Psoas muscle (tissue), 8 donors: ENCODE results near the gene MARK4. TPM values are rescaled to one million over a fixed set of nuclear protein-coding genes. Genes with fewer than 3 reads are reported as not detected.
"Not testable (repeated sequence)": the region's sequence is repeated elsewhere in the genome, so short reads cannot be mapped to it uniquely, and the experiment has no call there.

Source experiments
- ATAC-seq, 4 donors: fragments of 200-7000 bp; cut with Tn5 transposase; one replicate each; pipeline ENCODE4 v1.9.1; 2020; ENCODE audit warnings: moderate library complexity in 3 of 4, mild to moderate bottlenecking in 2 of 4
- DNase-seq, 2 donors: peaks; one replicate each; pipeline ENCODE4 v3.0.0-alpha.2; 2020
- H3K27ac ChIP-seq: fragments of 200-600 bp; one replicate; pipeline ENCODE4 v1.8.0; 2022
- H3K27me3 ChIP-seq, 3 donors: fragments of 200-600 bp in 1 of 3; one replicate each; pipeline versions ENCODE4 v1.6.1 to v1.8.0; 2013 to 2022; ENCODE audit warnings: low read length in 2 of 3, mild to moderate bottlenecking in 2 of 3, moderate library complexity in 1 of 3; ENCODE audit not compliant: insufficient read depth in 3 of 3
- H3K36me3 ChIP-seq, 2 donors: fragments of 200-600 bp in 1 of 2; one replicate each; pipeline versions ENCODE4 v1.6.1 to v1.8.0; 2013 to 2022; ENCODE audit warnings: low read depth in 1 of 2, mild to moderate bottlenecking in 1 of 2, moderate library complexity in 1 of 2; ENCODE audit not compliant: insufficient read depth in 1 of 2
- H3K4me1 ChIP-seq: fragments of 200-600 bp; one replicate; pipeline ENCODE4 v1.8.0; 2022
- H3K4me3 ChIP-seq: fragments of 200-600 bp; one replicate; pipeline ENCODE4 v1.8.0; 2022; ENCODE audit warnings: mild to moderate bottlenecking
- H3K9me3 ChIP-seq: fragments of 200-600 bp; one replicate; pipeline ENCODE4 v1.8.0; 2022
- WGBS, 3 donors: extraction: QIAGEN DNeasy Blood & Tissue Kit; methylation state at CpG; one replicate each; pipeline versions ENCODE4 v1.1.6 to v1.1.7; 2013; 5-methylcytosine and 5-hydroxymethylcytosine counted together
- intact Hi-C, 2 donors: fragments of 100-400 bp; cut with DNase I; formaldehyde crosslinking; loops; one replicate each; pipeline versions ENCODE4 v1.11.0 to v1.14.2; 2022
- polyA plus RNA-seq, 3 donors: library from polyadenylated mRNA; stranded (reverse); fragments of 200-250 nt; gene quantifications; one replicate each; pipeline ENCODE4 v1.2.3, GENCODE V29; 2013
- total RNA-seq, 4 donors: library from RNA; stranded (reverse); fragmentation: NEBNext Ultra II Directional in 2 of 4; extraction: Animal tissue kit (Norgen Biotek cat#: 25700) in 2 of 4; gene quantifications; one replicate each; pipeline versions ENCODE4 v1.2.1 to v1.2.4, GENCODE V29; 2021 to 2023
- TF ChIP-seq, protein P1 (sequence below): fragments of 200-600 bp; IDR thresholded peaks from one replicate; pipeline ENCODE4 v1.8.0; 2022; ENCODE audit warnings: antibody characterized with exemption
- donor health status: healthy with polysubstance abuse.
- donor health status: DM: no; HTN: no; CAD: no; lungs with moderate emphysema.
- donor health status: Bipolar disorder and iron deficiency.
- donor health status: healthy.
- donor health status: DM: yes; HTN: yes; CAD: no.
- donor health status: DM: no; HTN: no; CAD: no.
- donor health status: DM: no; HTN: no; CAD: no.
- donor health status: DM: yes; HTN: yes; CAD: no.

MARK4 gene
- total and polyA plus RNA-seq, 7 donors, result 11.0 to 37.7 (median 29.7) TPM

- intact Hi-C loops, result no loop called here
- no peak overlapping the region for H3K27ac ChIP-seq
- H3K4me3 ChIP-seq, result no peak overlapping the region
- ATAC-seq (no peak), DNase-seq (no peak)
- 92% methylated on average over 6 of the region's 6 CpGs for WGBS, 3 donors
- H3K27me3 ChIP-seq, result peaks cover 0 to 19% (median 2%) of the 10 kb centered on the region in 3 donors
- H3K36me3 ChIP-seq, result no peaks in the 10 kb centered on the region
- H3K9me3 ChIP-seq, result no peaks in the 10 kb centered on the region
- TF ChIP-seq, protein P1, sequence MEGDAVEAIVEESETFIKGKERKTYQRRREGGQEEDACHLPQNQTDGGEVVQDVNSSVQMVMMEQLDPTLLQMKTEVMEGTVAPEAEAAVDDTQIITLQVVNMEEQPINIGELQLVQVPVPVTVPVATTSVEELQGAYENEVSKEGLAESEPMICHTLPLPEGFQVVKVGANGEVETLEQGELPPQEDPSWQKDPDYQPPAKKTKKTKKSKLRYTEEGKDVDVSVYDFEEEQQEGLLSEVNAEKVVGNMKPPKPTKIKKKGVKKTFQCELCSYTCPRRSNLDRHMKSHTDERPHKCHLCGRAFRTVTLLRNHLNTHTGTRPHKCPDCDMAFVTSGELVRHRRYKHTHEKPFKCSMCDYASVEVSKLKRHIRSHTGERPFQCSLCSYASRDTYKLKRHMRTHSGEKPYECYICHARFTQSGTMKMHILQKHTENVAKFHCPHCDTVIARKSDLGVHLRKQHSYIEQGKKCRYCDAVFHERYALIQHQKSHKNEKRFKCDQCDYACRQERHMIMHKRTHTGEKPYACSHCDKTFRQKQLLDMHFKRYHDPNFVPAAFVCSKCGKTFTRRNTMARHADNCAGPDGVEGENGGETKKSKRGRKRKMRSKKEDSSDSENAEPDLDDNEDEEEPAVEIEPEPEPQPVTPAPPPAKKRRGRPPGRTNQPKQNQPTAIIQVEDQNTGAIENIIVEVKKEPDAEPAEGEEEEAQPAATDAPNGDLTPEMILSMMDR, result no peak
- no peaks in the 10 kb centered on the region for H3K4me1 ChIP-seq
Observed at GRCh38 chr19:45222724-45223123, 28.3 kb upstream of the MARK4 start.

GRCh38 chr19:45223879-45224278 is 27.2 kb upstream of the MARK4 start:
- WGBS, 3 donors, result 75 to 85% (median 85%) methylated on average over 5 of the region's 5 CpGs
- H3K27me3 ChIP-seq, result peaks cover 0 to 10% (median 0%) of the 10 kb centered on the region in 3 donors
- TF ChIP-seq, protein P1, result no peak

GRCh38 chr19:45224645-45225044 is 26.4 kb upstream of the MARK4 start:
- Histone ChIP-seq H3K27ac (no peak overlapping the region), H3K4me3 (no peak overlapping the region), H3K9me3 (no peaks in the 10 kb centered on the region), H3K4me1 (no peaks in the 10 kb centered on the region), H3K36me3 (no peaks in the 10 kb centered on the region), H3K27me3 (peaks cover 0 to 4% (median 0%) of the 10 kb centered on the region in 3 donors)
- DNase-seq, result no peak
- WGBS, 3 donors, result 55 to 59% (median 56%) methylated on average over 11 of the region's 11 CpGs
- no peak for ATAC-seq
- intact Hi-C loops, result no loop called here
- TF ChIP-seq, protein P1, result no peak

More at GRCh38 chr19:45223879-45224278, 27.2 kb upstream of the MARK4 start:
- ATAC-seq, result no peak
- intact Hi-C loops, result no loop called here
- Histone ChIP-seq H3K27ac (no peak overlapping the region), H3K9me3 (no peaks in the 10 kb centered on the region), H3K4me3 (no peak overlapping the region), H3K36me3 (no peaks in the 10 kb centered on the region), H3K4me1 (no peaks in the 10 kb centered on the region)
- DNase-seq, result no peak

GRCh38 chr19:45229056-45229455 is 22.0 kb upstream of the MARK4 start:
- intact Hi-C loops, H3K4me1 ChIP-seq, H3K27ac ChIP-seq, H3K9me3 ChIP-seq, H3K36me3 ChIP-seq, ATAC-seq, DNase-seq, H3K4me3 ChIP-seq: not testable (repeated sequence)
- 86 to 89% (median 87%) methylated on average over 2 of the region's 2 CpGs for WGBS, 3 donors
- peaks cover 0 to 11% (median 4%) of the 10 kb centered on the region in 3 donors for H3K27me3 ChIP-seq

DNA sequence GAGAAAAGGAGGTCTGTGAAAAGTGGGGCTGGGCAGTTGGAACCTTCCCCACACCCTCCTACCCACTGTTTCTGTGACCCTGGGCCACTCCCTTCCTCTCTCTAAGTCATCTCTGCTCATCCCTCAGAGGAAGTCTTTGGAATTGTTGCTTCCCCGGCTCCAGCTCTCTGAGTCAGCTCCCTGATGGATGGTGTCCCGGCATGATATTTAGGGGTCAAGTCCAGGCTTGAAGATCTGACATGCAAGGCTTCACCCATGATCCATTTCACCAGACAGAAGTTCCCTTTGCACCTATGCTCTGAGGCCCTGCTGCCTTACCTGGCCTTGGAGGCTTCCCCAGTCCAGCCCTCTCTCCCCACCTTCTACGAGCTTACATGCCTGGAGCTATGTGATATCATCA is 19.2 kb upstream of the MARK4 start:
- H3K27me3 ChIP-seq, result peaks cover 0 to 17% (median 16%) of the 10 kb centered on the region in 3 donors
- 61 to 68% (median 68%) methylated on average over 3 of the region's 3 CpGs for WGBS, 3 donors
- H3K9me3 ChIP-seq, result no peaks in the 10 kb centered on the region
- H3K36me3 ChIP-seq, result no peaks in the 10 kb centered on the region
- H3K4me1 ChIP-seq, result no peaks in the 10 kb centered on the region
- intact Hi-C loops, result no loop called here
- TF ChIP-seq, protein P1, result no peak
- H3K4me3 ChIP-seq, result no peak overlapping the region
- DNase-seq (no peak), ATAC-seq (no peak)
- no peak overlapping the region for H3K27ac ChIP-seq
